Type B pancreatic cell (in vitro differentiated cells): Measurements from ENCODE around the gene NBEAL1. TPM values are rescaled to one million over a fixed set of nuclear protein-coding genes. Genes with fewer than 3 reads are reported as not detected.
"Not testable (repeated sequence)": the region's sequence is repeated elsewhere in the genome, so short reads cannot be mapped to it uniquely, and the experiment has no call there.

Experiments
- DNase-seq: peaks from one replicate; pipeline ENCODE4 v3.0.0; 2021; ENCODE audit warnings: mixed read lengths; ENCODE audit not compliant: unreplicated experiment; ENCODE audit errors: extremely low spot score
- H3K27ac Mint-ChIP-seq: 2 replicates; pipeline ENCODE4 v1.8.0; 2021; ENCODE audit warnings: mild to moderate bottlenecking, mixed read lengths
- H3K27me3 Mint-ChIP-seq: 2 replicates; pipeline ENCODE4 v1.8.0; 2021; ENCODE audit warnings: mixed read lengths
- H3K36me3 Mint-ChIP-seq: 2 replicates; pipeline ENCODE4 v1.8.0; 2021; ENCODE audit warnings: mixed read lengths
- H3K4me1 Mint-ChIP-seq: one replicate; pipeline ENCODE4 v1.8.0; 2021; ENCODE audit warnings: mixed read lengths; ENCODE audit not compliant: unreplicated experiment
- H3K4me3 Mint-ChIP-seq: 2 replicates; pipeline ENCODE4 v1.8.0; 2021; ENCODE audit warnings: mild to moderate bottlenecking, mixed read lengths
- H3K9me3 Mint-ChIP-seq: 2 replicates; pipeline ENCODE4 v1.8.0; 2021; ENCODE audit warnings: mixed read lengths
- total RNA-seq: library from RNA; stranded (reverse); gene quantifications from 2 replicates; pipeline ENCODE4 v1.2.1, GENCODE V29; 2021; ENCODE audit warnings: low replicate concordance
- TF ChIP-seq, protein P1 (sequence below): fragments of 200-600 bp; sonication (generic); conservative IDR thresholded peaks from 2 replicates; pipeline ENCODE4 v1.5.0; 2021; ENCODE audit warnings: antibody characterized with exemption, mild to moderate bottlenecking

NBEAL1 gene
- total RNA-seq, 1 donor from 2014 or later = 28.5 TPM

DNA sequence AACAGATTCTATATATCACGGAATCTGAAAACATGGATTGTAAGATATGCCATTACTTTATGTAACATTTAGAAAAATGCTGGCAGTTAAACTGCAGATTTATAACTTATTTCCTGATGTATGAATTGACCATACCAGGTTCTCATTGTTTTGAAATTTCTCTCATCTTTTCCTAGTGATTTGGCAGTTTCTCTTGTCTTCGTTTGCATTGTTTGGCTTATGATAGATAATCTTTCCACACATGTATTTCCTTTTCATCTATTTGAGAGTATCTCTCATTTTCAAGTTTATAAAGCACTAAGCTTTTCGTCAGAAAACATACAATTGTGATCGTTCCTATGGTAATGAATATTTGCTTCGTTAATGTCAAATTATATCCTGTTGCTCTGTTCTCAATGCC is 16.3 kb downstream of the NBEAL1 start:
- Mint-ChIP-seq H3K9me3 (peaks cover 5% of the 10 kb centered on the region), H3K27ac (no peak overlapping the region), H3K27me3 (no peaks in the 10 kb centered on the region), H3K4me3 (no peak overlapping the region), H3K4me1 (peaks cover 10% of the 10 kb centered on the region), H3K36me3 (peaks cover 5% of the 10 kb centered on the region)
- DNase-seq = no peak
- TF ChIP-seq, protein P1, sequence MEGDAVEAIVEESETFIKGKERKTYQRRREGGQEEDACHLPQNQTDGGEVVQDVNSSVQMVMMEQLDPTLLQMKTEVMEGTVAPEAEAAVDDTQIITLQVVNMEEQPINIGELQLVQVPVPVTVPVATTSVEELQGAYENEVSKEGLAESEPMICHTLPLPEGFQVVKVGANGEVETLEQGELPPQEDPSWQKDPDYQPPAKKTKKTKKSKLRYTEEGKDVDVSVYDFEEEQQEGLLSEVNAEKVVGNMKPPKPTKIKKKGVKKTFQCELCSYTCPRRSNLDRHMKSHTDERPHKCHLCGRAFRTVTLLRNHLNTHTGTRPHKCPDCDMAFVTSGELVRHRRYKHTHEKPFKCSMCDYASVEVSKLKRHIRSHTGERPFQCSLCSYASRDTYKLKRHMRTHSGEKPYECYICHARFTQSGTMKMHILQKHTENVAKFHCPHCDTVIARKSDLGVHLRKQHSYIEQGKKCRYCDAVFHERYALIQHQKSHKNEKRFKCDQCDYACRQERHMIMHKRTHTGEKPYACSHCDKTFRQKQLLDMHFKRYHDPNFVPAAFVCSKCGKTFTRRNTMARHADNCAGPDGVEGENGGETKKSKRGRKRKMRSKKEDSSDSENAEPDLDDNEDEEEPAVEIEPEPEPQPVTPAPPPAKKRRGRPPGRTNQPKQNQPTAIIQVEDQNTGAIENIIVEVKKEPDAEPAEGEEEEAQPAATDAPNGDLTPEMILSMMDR = no peak

DNA sequence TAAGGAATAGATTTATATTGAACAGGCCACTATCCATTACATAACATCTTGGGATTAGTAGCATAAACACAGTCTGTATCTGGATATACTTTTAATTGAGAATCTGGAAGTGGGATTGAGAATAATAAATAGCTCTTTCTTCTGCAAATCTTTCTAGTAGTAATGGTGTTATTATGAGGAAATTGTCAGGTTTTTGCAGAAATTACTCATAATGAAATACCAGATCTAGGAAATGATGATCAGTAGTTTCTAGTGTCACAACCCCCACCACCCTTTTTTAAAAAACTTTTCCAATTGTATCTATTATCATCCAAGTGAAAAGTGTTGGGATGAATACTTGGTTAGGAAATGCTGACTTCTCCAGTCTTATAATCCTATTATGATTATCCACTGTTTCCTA is 18.7 kb downstream of the NBEAL1 start:
- no peaks in the 10 kb centered on the region for H3K27me3 Mint-ChIP-seq
- peaks cover 10% of the 10 kb centered on the region for H3K4me1 Mint-ChIP-seq
- no peak overlapping the region for H3K4me3 Mint-ChIP-seq
- DNase-seq = no peak
- H3K36me3 Mint-ChIP-seq = peaks cover 7% of the 10 kb centered on the region
- TF ChIP-seq, protein P1 = no peak
- H3K27ac Mint-ChIP-seq = no peak overlapping the region
- peaks cover 5% of the 10 kb centered on the region for H3K9me3 Mint-ChIP-seq

DNA sequence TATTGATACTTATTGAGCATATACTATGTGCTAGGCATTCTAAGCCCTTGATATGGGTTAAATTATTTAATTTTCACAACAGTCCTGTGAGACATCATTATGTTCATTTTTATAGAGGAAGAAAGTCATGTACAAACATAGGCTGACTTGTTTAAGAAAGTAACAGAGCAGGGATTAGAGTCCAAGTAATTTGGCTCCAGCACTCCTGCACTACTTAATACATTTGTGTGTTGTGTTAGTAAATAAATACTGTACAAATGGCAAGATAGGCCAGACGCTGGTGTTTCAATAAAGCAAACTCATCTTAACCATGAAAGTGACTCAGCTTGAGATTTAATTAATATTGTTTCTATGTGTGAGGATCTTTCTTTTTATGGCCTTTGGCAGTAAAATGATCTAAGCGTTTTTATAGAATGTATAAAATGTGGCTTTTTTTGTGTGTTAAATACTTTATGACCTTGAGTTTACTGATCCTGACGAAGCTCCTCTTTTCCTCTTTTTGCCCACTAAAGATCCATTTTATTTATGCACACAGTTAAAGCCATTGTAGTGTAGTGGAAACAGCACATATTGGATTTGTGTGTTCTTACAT is 21.3 kb downstream of the NBEAL1 start:
- Mint-ChIP-seq H3K4me3 (no peak overlapping the region), H3K36me3 (peaks cover 14% of the 10 kb centered on the region), H3K27me3 (no peaks in the 10 kb centered on the region), H3K9me3 (peaks cover 5% of the 10 kb centered on the region), H3K4me1 (peaks cover 10% of the 10 kb centered on the region), H3K27ac (no peak overlapping the region)
- DNase-seq = no peak
- TF ChIP-seq, protein P1 = no peak

DNA sequence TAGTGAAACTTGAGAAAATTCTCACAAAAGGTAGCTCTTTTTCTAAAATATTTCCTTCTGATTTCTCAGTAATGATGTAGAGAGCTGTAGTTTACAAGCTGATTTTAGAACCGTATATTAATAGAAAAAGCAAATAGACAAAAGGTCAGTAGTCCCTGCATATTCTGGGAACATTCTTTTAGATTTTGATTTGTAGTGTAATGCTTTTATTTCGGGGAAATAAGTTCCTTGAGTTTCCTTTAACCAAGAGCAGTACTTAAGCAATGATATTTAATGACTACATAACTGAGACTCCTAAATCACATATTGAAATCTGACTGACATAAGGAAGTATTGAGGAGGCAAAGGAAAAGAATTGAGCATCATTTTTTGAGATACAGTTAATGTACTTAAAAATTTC is 22.4 kb downstream of the NBEAL1 start:
- H3K27ac Mint-ChIP-seq = no peak overlapping the region
- no peak overlapping the region for H3K4me3 Mint-ChIP-seq
- peaks cover 2% of the 10 kb centered on the region for H3K9me3 Mint-ChIP-seq
- peaks cover 8% of the 10 kb centered on the region for H3K4me1 Mint-ChIP-seq
- DNase-seq = no peak
- no peaks in the 10 kb centered on the region for H3K27me3 Mint-ChIP-seq
- TF ChIP-seq, protein P1 = no peak
- H3K36me3 Mint-ChIP-seq = peaks cover 15% of the 10 kb centered on the region

DNA sequence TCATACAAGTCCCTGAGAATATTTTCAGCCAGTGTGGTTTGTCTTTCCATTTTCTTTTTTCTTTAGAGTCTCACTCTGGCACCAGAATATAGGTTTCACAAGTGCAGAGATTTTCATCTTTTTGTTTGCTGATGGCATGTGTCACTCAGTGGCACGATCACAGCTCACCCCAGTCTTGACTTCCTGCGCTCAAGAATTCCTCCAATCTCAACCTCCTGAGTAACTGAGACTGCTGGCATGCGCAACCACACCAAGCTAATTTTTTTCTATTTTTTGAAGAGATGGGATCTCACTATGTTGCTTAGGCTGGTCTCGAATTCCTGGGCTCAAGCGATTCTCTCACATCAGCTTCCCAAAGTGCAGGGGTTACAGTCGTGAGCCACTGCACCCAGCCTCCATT is 23.9 kb downstream of the NBEAL1 start:
- Mint-ChIP-seq H3K4me1 (peaks cover 4% of the 10 kb centered on the region), H3K9me3 (no peaks in the 10 kb centered on the region), H3K36me3 (peaks cover 21% of the 10 kb centered on the region), H3K27me3 (no peaks in the 10 kb centered on the region), H3K27ac (no peak overlapping the region), H3K4me3 (no peak overlapping the region)
- TF ChIP-seq, protein P1 = no peak
- no peak for DNase-seq

DNA sequence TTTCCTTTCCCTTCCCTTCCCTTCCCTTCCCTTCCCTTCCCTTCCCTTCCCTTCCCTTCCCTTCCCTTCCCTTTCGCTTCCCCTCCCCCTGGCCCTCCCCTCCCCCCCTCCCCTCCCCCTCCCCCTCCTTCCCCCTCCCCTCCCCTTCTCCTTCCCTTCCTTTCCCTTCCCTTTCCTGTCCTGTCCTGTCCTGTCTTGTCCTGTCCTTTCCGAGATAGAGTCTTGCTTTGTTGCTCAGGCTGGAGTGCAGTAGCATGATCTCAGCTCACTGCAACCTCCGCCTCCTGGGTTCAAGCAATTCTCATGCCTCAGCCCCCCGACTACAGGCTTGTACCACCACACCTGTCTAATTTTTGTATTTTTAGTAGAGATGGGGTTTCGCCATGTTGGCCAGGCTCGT is 24.5 kb downstream of the NBEAL1 start:
- not testable (repeated sequence) for H3K4me3 Mint-ChIP-seq, DNase-seq, H3K9me3 Mint-ChIP-seq, H3K27ac Mint-ChIP-seq, H3K4me1 Mint-ChIP-seq, H3K27me3 Mint-ChIP-seq
- peaks cover 25% of the 10 kb centered on the region for H3K36me3 Mint-ChIP-seq
